HEK293T (cell line): ENCODE measurements around the gene ZCRB1.

ENCODE experiments used
- FOXA1 ChIP-seq: fragments of 450-650 bp; IDR thresholded peaks from 2 replicates; pipeline ENCODE4 v1.6.1; 2016; ENCODE audit warnings: mild to moderate bottlenecking
- FOXK2 ChIP-seq: fragments of 450-650 bp; IDR thresholded peaks from 2 replicates; pipeline ENCODE4 v1.6.1; 2016; ENCODE audit warnings: mild to moderate bottlenecking
- TARDBP ChIP-seq: fragments of 450-650 bp; IDR thresholded peaks from 2 replicates; pipeline ENCODE4 v1.6.1; 2016

- TF ChIP-seq TARDBP: no peak
- no peak for TF ChIP-seq FOXA1
- no peak for TF ChIP-seq FOXK2
These were observed 10.8 kb downstream of the ZCRB1 start for GRCh38 chr12:42315108-42315507.
